Astrocyte (in vitro differentiated cells and primary cell): ENCODE data around the gene ACTR1A.

Source experiments
- EZH2 ChIP-seq: IDR thresholded peaks from 2 replicates; pipeline ENCODE4 v1.6.1; 2012; ENCODE audit warnings: mild to moderate bottlenecking, low read length, inconsistent platforms; ENCODE audit not compliant: insufficient read depth
- TF ChIP-seq, protein P1 (sequence below): IDR thresholded peaks from 2 replicates; pipeline ENCODE4 v1.5.1; 2011; ENCODE audit warnings: low read depth, mild to moderate bottlenecking, inconsistent platforms, low read length, moderate library complexity; ENCODE audit not compliant: insufficient read depth

DNA sequence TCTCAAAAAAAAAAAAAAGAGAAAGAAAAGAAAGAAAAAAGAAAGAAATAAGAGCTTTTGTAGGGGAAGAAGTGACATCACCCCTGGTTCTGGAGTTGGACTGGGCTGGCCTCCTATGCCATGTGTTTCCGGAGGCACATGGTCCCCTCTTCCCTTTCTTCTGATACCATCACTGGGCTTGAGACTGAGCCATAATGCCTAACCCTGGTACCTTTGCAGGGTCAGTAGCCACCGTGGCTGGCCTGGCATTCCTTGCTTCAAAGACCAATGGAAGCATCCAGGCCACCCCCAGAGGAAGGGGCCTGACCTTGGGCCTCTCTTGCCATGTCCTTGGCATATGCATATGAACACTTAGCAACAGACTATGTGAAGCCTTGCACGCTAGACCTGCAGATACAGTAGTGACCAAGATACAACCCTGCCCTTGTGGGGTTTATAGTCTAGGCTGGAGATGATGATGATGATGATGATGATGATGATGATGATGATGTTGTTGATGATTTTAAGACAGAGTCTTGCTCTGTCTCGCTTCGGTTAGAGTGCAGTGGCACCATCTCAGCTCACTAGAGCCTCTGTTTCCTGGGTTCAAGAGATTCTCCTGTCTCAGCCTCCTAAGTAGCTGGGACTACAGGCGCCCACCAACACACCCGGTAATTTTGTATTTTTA, 33.1 kb upstream of the ACTR1A start:
- TF ChIP-seq, protein P1, sequence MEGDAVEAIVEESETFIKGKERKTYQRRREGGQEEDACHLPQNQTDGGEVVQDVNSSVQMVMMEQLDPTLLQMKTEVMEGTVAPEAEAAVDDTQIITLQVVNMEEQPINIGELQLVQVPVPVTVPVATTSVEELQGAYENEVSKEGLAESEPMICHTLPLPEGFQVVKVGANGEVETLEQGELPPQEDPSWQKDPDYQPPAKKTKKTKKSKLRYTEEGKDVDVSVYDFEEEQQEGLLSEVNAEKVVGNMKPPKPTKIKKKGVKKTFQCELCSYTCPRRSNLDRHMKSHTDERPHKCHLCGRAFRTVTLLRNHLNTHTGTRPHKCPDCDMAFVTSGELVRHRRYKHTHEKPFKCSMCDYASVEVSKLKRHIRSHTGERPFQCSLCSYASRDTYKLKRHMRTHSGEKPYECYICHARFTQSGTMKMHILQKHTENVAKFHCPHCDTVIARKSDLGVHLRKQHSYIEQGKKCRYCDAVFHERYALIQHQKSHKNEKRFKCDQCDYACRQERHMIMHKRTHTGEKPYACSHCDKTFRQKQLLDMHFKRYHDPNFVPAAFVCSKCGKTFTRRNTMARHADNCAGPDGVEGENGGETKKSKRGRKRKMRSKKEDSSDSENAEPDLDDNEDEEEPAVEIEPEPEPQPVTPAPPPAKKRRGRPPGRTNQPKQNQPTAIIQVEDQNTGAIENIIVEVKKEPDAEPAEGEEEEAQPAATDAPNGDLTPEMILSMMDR = no peak
- TF ChIP-seq EZH2 = no peak
